NK-92 treated with Interleukin-12 subunit alpha and Interleukin-12 subunit beta, amount 100 ng/mL, for 24 hours (cell line): ENCODE results near the gene CCDC83.
"Not testable (repeated sequence)": the region's sequence is repeated elsewhere in the genome, so short reads cannot be mapped to it uniquely, and the experiment has no call there.

Experiments used
- DNase-seq: peaks from one replicate; lab custom pipeline; 2025; lab: John Stamatoyannopoulos, UW

CCDC83 gene

DNA sequence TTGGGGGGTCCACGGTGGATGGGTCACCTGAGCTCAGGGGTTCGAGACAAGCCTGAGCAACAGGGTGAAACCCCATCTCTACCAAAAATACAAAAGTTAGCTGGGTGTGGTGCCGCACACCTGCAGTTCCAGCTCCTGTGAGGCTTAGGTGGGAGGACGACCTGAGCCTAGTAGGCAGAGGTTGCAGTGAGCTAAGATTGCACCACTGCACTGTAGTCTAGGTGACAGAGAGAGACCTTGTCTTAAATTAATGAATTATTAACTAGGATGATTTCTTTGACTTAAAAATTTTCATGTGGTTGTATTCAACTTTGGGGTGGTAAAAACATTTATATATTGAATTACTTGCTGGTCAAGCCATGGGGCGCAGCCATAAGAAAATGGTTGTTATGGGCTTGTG is 33.9 kb downstream of the CCDC83 start:
- DNase-seq: no peak

DNA sequence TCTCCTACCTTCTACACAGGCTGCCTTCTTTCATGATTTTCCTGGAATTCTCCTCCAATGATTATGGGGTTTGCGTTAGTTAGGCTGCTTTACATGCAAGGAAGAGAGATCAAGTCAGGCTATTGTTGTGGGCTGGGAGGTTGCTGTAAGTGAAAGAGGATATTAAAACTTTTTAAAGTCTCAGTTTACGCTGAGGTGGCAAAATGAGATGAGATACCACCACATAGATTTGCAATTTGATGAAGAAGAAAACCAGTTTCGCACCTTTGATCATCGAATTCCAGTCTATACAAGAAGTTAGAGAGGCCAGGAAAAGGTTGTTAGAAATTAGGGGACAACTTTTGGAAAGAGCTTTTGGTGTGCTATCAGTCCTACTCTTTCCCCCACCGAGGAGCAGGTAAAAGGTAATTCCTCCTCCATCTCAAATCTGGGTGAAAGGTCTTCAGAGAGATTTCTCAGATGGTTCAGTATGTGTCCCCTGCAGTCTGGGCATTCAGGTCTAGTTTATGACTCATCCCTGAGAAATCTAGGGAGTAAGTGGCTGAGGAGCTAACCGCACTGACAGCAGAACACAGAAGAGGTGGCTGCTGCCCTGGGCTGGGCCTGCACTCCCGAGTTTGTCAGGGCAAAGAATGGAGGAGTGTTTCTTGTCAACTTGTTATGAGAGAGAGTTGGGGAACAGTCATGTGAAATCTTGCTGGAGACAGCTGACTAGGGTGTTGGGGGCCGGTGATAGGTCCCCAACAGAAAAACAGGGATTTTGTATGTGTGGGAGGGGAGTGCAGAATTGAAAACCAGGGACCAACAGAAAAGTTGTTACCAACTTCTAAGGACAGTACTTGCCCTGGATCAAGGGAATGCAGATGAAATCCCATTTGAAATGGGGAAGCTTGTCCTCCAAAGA is 34.7 kb downstream of the CCDC83 start:
- no peak for DNase-seq

DNA sequence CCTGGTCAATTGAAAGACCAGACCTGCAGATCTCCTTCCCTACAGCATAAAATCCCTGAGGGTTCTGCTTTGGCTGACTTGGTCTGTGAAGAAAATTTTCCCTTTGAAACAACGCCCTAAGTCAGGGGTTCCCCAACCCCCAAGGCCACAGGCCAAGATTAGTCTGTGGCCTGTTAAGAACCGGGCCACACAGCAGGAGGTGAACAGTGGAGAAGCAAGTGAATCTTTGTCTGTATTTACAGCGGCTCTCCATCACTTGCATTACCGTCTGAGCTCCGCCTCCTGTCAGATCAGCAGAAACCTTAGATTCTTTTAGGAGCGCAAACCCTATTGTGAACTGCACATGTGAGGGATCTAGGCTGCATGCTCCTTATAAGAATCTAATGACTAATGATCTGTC is 38.2 kb downstream of the CCDC83 start:
- DNase-seq: no peak

DNA sequence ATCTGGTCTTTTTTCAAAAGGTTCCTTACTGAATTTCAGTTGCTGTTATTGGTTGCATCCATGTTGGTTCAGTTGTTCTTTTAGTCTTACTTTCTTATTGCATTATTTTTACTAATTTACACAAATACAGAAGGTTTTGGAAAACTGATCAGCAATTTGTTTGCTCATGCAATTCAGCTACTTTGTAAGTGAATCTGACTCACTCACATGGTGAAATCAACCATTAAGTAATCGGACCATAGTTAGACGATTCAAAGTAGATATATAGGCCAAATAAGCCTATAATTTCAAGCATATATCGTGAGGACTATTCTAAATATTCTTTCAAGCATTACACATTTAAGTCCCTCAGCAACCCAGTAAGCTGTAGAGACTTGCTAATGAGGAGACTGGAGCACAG is 41.7 kb downstream of the CCDC83 start:
- no peak for DNase-seq

DNA sequence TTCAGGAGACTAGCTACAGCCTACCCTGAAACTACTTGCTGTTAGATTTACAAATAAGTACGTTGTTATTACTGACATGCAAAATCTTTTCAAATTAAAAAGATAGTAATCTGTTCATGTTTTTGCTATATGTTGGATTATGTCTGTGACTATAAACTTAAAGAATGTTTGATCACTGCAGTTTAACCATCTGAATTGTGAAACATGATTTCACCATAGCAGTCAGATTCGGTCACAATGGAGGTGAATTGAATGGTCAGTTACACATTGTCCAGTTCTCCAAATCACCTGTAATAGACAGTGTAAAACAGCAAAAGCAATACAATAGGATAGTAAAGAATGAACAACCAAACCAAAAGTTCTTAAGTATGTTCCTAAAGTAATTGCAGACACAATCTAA is 43.3 kb downstream of the CCDC83 start:
- no peak for DNase-seq

DNA sequence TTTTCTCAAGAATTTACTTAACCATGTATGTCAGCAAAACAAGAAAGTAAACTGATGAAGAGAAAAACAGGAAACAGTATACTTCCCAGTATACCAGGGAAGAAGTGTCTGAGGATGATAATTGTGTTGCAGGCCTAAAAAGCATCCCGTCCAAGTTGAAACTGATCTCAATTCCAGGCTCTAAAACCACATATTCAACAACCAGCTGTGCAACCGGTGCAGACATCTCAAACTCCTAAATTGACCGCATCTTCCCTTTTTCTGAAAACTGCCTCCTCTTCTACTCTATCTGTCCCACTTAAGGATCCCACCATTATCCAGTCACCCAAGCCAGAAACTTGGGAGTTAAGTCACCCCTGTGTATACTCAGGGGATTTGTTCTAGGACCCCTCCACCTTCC is 47.2 kb downstream of the CCDC83 start:
- DNase-seq: no peak

DNA sequence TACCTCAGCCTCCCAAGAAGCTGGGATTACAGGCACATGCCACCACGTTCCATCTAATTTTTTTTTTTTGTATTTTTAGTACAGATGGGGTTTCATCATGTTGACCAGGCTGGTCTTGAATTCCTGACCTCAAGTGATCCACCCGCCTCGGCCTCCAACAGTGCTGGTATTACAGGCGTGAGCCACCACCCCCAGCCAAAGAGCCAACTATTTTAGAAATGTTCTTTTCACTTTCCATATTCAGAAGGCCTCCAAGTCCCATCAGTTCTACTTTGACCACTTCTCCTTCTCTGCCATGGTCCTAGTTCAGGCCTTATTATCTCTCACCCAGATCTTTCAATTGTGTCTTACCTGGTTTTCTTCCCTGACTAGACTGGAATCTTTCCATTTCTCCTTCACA is 48.2 kb downstream of the CCDC83 start:
- DNase-seq: no peak

DNA sequence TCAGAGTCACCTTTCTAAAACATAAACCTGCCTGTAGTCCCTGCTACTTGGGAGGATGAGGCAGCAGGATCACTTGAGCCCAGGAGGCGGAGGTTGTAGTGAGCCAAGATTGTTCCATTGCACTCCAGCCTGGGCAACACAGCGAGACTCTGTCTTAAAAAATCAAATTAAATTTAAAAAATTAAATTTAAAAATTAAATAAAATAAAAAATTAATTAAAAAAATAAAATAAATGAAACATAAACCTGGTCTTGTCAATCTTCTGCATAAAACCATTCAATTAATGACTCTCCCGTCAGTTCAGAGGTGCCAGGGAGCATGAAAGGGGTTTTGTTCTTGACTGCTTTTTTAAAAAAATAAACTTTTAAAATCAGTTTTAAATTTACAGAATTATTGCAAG is 48.6 kb downstream of the CCDC83 start:
- DNase-seq: no peak

DNA sequence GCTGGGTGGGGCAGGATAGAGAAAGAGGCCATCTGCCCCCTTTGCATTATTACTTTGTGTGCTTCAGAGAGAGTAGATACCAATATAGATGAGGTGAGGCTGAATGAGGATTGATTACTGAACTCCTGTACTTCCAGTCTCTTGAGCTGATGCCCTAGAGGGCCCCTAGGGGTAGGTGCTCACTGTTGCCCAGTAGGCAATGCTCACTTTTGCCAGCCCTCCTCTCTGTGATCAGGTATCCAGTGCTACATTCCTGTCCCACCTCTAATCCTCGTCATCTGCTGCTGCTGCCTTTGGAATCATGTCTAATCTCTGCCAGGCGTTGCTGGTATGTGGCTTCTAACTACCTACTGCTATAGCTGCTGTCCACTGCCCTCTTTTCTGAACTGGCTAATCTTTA is 57.2 kb downstream of the CCDC83 start:
- no peak for DNase-seq

DNA sequence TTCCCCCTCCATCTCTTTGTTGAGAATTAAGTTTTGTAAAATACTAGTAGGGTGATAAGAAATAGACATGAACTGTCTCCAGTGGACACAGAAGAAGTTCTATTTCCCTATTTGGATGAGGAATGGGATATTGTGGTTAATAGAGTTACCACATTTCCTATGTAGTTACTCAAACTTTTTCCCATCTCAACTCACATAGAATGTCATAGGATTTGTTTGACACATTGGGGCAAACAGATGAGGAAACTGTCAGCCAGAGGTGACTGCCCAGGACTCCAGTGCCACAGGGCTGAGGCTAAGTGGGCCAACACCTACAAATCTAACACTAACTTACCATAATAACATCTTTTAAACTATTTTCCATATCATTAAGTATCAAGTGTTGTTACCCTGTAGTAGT is 58.3 kb downstream of the CCDC83 start:
- no peak for DNase-seq

DNA sequence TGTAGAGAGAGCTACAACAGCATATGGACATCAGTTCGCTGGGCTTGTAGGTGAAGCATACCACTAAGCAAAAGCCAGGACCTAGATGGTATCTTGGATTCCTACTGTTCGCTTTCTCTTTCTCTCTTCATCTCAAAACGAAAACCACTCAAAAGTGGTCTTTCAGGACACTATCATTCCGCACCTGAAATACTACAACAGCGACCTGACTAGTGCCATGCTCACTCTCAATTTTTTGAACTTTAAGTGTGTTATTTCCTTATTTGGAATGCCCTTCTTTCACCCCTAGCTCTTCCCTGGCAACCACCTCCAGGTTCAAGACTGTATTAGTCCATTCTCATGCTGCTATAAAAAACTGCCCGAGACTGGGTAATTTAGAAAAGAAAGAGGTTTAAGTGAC is 59.2 kb downstream of the CCDC83 start:
- DNase-seq: no peak

DNA sequence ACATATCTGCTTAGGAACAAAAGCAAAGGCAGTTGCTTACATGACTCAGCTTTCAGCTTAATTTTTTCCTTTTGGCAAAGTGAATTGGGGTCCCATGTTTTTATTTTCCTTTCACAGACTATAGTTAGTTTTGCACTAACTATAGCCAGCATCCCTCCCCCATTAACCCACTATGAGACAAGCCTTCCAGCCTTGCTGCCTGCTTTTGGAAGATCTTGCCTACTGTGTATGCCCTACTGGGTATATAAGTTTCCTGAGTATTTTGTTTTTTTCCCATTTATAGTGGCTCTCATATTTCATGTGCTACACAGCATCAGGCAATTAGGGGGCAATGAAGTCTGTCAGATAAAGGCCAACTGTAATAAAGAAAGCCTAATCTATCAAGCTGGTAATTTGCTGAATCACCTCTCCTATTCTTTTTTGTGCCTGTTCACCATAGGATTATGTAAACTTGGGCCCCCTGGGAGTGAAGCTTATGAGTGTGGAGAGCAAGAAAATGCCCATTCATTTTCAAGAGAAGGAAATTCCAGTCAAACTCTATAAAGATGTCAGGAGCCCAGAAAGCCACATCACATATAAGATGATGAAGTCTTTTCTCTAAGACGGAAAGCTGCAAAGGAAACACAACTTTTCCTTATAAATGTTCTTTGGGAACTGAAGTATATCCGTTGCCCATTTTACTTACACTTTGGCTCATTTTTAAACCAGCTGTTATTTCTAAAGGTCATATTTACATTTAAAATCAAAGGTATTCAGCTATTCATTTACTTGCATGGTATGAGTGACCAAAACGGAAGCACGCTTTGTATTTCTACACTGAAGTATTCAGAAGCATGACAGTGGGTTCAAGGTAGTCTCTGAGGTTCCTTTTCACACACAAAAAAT is 64.0 kb downstream of the CCDC83 start:
- no peak for DNase-seq

DNA sequence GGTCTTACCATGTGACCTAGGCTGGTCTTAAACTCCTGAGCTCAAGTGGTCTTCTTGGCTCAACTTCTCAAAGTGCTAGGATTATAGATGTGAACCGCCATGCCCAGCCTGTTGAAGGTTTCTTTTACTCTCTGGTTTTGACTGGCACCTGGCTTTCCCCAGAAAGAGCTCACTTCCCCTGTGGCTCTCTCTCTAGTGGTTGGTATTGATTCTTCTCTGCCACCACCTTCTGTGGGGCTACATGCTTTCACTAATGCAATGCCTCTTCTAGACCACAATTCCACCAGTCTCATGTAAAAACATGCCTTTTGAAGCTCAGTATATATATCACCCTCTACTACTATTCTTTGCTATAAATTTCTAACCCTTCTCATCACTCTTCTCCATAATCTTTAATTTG is 67.2 kb downstream of the CCDC83 start:
- no peak for DNase-seq

DNA sequence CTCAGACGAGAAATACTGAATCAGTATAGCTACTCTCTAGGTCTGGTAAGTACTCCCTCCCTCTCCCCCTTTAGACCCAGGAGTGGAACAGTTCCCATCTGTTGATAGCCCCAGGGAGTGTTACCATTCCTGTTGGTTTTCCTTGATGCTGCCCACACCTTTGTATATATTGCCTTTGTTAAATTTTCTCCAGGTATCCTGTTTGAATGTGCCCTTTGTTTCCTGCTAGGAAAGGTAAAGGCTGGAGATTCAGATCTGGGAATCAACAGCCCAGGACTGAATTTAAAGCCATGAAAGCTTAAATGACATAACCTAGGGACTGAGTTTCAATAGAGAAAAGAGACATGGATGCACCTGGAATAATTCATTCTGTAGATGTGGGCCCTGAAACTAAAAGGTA is 68.3 kb downstream of the CCDC83 start:
- no peak for DNase-seq

DNA sequence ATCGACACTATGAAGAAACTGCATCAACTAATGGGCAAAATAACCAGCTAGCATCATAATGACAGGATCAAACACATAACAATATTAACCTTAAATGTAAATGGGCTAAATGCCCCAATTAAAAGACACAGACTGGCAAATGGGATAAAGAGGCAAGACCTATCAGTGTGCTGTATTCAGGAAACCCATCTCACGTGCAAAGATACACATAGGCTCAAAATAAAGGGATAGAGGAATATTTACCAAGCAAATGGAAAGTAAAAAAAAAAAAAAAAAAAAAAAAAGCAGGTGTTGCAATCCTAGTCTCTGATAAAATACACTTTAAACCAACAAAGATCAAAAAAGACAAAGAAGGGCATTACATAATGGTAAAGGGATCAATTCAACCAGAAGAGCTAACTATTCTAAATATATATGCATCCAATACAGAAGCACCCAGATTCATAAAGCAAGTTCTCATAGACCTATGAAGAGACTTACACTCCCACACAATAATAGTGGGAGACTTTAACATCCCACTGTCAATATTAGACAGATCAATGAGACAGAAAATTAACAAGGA is 71.6 kb downstream of the CCDC83 start:
- DNase-seq: not testable (repeated sequence)

DNA sequence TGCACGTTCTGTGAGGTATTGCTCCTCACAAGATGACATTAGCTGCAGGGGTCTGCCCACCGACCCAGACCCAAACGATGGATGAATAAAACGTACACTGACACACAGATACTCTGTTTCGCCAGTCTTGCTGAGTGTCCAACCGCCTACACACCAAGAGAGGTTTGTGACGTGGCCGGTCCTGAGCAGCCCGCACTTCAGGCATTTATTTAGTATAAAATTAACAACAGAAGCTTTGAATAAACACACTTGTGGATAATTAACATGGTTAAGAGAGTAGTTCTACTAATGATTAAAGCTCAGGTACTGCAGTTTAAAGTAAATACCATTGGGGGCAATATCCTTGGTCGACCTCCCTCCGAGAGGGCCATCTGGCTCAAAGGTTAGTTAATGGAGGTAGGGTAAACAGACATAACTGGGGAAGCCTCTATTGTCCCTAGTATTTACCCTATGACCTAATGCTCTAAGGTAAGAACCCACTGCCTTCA is 75.7 kb downstream of the CCDC83 start:
- DNase-seq: no peak

DNA sequence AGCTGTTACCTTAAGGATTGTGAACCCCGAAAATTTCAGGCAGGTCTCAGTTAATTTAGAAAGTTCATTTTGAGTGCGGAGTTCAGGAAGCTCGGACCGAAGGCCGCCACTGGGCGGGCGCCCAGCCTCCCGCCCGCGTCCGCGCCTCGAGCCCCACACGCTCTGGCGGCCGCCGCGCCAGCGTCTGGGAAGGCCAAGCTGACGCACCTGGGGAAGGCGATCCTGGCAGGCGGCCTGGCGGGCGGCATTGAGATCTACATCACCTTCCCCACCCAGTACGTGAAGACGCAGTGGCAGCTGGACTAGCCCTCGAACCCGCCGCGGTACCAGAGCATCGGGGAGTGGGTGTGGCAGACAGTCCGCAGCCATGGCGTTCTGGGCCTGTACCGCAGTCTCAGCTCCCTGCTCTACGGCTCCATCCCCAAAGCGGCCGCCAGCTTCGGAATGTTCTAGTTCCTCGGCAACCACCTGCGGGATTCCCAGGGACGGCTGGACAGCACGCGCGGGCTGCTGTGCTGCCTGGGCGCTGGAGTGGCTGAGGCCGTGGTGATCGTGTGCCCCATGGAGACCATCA is 79.5 kb downstream of the CCDC83 start:
- no peak for DNase-seq

DNA sequence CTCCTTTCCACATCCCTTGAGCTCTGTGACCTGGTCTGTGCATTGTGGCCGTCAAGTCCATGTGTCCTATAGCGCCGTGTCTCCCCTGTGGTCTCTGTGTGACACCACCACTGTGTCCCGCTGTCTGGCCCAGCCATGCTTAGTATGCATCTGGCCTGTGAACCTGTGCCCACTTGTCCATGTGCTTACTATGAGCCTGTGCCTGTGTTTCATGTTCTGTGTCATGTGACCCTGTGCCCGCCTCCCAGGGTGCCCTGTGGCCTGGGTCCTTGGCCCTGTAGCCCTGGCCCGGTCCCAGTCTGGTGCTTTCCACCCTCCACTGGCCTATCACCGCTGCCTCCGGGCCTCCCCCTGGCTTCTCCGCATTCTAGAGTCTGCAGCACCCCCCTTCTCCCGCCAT is 80.6 kb downstream of the CCDC83 start:
- DNase-seq: no peak

DNA sequence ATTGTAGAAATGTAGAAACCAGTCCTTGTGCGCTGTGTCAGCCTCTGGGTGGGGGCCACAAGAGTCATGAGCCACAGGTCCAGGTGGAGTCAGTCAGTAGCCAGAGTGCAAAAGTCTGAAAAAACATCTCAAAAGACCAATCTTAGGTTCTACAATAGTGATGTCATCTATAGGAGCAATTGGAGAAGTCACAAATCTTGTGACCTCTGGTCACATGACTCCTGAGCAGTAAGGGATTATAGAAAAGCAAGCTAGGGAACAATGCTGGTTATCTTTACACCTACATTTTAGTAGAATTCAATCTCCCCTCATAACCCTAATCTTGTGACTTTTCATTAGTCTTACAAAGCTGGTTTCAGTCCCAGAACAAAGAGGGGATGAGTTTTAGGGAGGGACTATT is 82.7 kb downstream of the CCDC83 start:
- no peak for DNase-seq

DNA sequence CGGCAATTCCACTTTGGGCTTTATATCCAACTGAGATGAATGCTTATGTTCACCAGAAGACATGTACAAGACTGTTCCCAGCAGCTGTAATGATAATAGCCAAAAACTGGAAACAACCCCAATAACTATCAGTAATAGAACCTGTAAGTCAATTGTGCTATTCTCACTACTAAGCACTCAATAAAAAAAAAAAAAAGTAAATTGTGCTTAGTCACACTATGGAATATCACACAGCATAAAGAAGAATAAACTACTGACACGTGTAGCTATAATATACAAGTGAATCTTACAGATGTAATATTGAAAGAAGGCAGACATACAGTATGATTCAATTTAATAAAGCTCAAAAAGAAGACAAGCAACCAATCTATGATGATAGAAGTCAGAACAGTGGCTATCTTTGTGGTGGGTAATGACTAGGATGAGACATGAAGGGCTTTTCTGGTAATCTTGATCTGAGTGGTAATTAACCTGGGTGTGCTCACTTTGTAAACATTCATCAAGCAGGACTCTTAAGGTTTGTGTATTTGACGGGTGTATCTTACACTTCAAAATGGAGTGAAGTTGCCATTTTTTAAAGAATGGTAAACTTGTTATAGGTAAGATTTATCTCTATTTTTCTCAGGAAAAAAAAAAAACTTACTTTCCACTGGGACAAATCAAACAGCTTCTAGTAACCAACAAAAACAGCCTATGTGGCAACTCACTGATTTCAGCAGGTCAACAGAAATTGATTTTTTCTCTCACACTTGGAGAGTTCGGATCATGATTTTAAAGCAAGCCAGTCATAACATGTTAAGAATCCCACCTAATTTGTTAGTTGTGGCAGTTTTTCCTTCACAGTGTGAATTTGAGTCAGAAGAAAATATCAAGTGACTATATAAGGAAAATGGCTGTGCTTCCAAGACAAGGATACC is 84.2 kb downstream of the CCDC83 start:
- no peak for DNase-seq

DNA sequence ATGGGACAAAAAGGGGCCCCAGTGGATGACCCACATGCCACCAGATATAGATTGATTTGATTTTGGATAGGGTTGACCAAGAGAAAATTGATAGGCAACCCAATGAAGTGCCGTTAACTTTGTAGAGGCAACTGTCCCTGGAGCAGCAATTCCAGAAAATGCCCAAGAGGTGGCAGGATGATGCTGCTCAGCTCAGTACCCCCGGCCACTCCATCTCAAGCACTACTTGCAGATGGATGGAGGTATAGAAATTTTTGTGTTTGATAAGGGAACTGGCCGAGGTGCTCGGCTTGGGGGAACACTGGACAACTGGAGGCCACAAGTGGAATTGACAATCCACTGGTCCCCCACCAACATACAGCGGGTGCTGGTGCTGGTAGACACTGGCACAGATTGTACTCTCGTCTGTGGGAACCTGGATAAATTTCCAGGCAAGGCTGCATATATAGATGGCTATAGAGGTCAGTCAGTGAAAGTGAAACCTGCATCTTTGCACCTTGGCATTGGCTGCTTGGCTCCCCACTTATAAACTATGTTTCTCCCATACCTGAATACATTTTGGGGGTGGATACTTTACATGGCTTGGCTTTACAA is 86.3 kb downstream of the CCDC83 start:
- DNase-seq: no peak
